Neuronal stem cell (in vitro differentiated cells): Measurements from ENCODE around the gene LPIN2.

Experiments
- DNase-seq: peaks from one replicate; pipeline ENCODE4 v3.0.0-alpha.2; 2013; ENCODE audit warnings: low spot score
- H2AFZ ChIP-seq: one replicate; pipeline ENCODE4 v1.6.1; 2013; ENCODE audit warnings: mild to moderate bottlenecking, low read length, inconsistent platforms
- H2AK5ac ChIP-seq: 2 replicates; pipeline ENCODE4 v1.6.1; 2013; ENCODE audit warnings: low read depth, mild to moderate bottlenecking, inconsistent platforms, low read length, moderate library complexity, mixed read lengths
- H2BK120ac ChIP-seq: 2 replicates; pipeline ENCODE4 v1.6.1; 2013; ENCODE audit warnings: low read depth, mild to moderate bottlenecking, inconsistent platforms, low read length, moderate library complexity, mixed read lengths
- H2BK12ac ChIP-seq: one replicate; pipeline ENCODE4 v1.6.1; 2013; ENCODE audit warnings: low read length, inconsistent platforms
- H2BK15ac ChIP-seq: 2 replicates; pipeline ENCODE4 v1.6.1; 2013; ENCODE audit warnings: mild to moderate bottlenecking, low read length, inconsistent platforms, mixed read lengths
- H2BK5ac ChIP-seq: one replicate; pipeline ENCODE4 v1.6.1; 2013; ENCODE audit warnings: inconsistent platforms, mild to moderate bottlenecking, low read length, moderate library complexity
- H3K14ac ChIP-seq: one replicate; pipeline ENCODE4 v1.6.1; 2013; ENCODE audit warnings: low read length, inconsistent platforms
- H3K18ac ChIP-seq: 2 replicates; pipeline ENCODE4 v1.6.1; 2013; ENCODE audit warnings: low read length, inconsistent platforms
- H3K23ac ChIP-seq: 2 replicates; pipeline ENCODE4 v1.6.1; 2013; ENCODE audit warnings: low read depth, mild to moderate bottlenecking, mixed read lengths, low read length, inconsistent platforms; ENCODE audit not compliant: poor library complexity
- H3K27ac ChIP-seq: replicated peaks from 3 replicates; pipeline ENCODE4 v1.5.1; 2013; ENCODE audit warnings: low read length, inconsistent platforms
- H3K27me3 ChIP-seq, 3 experiments: 2 replicates each; pipeline ENCODE4 v1.6.1; 2013; ENCODE audit warnings: low read length in 3 of 3, mild to moderate bottlenecking in 2 of 3, inconsistent platforms in 1 of 3, low read depth in 1 of 3, mixed read lengths in 1 of 3, moderate library complexity in 1 of 3; ENCODE audit not compliant: control insufficient read depth in 3 of 3, insufficient read depth in 3 of 3
- H3K36me3 ChIP-seq, 2 donors: replicated peaks in 1 of 2; 2 replicates each; pipeline ENCODE4 v1.6.1; 2013; ENCODE audit warnings: low read length in 2 of 2; ENCODE audit not compliant: control insufficient read depth in 2 of 2, insufficient read depth in 2 of 2
- H3K4ac ChIP-seq: 2 replicates; pipeline ENCODE4 v1.6.1; 2013; ENCODE audit warnings: inconsistent platforms, mild to moderate bottlenecking, low read length, moderate library complexity
- H3K4me1 ChIP-seq, 2 donors: 1 replicate in 1 of 2; 2 replicates in 1 of 2; pipeline ENCODE4 v1.6.1; 2013; ENCODE audit warnings: low read length in 2 of 2, low read depth in 1 of 2; ENCODE audit not compliant: control insufficient read depth in 2 of 2, insufficient read depth in 1 of 2
- H3K4me2 ChIP-seq: one replicate; pipeline ENCODE4 v1.6.1; 2013; ENCODE audit warnings: mild to moderate bottlenecking, low read length, inconsistent platforms; ENCODE audit not compliant: insufficient read depth, poor library complexity, severe bottlenecking
- H3K4me3 ChIP-seq, 2 donors: 2 replicates each; pipeline ENCODE4 v1.5.1; 2013; ENCODE audit warnings: low read length in 2 of 2, mild to moderate bottlenecking in 2 of 2, inconsistent platforms in 1 of 2, moderate library complexity in 1 of 2
- H3K79me1 ChIP-seq: one replicate; pipeline ENCODE4 v1.6.1; 2013; ENCODE audit warnings: low read depth, mild to moderate bottlenecking, inconsistent platforms, low read length, moderate library complexity
- H3K9ac ChIP-seq: one replicate; pipeline ENCODE4 v1.6.1; 2013; ENCODE audit warnings: mild to moderate bottlenecking, low read depth, low read length, inconsistent platforms; ENCODE audit not compliant: poor library complexity
- H3K9me3 ChIP-seq, 2 donors: replicated peaks in 1 of 2; 2 replicates each; pipeline versions ENCODE3 to v1.6.1; 2013; ENCODE audit warnings: low read length in 2 of 2, mild to moderate bottlenecking in 2 of 2, inconsistent platforms in 1 of 2, low read depth in 1 of 2, mixed read lengths in 1 of 2, moderate library complexity in 1 of 2; ENCODE audit not compliant: control insufficient read depth in 2 of 2, insufficient read depth in 1 of 2
- H4K8ac ChIP-seq: one replicate; pipeline ENCODE4 v1.6.1; 2013; ENCODE audit warnings: low read depth, mild to moderate bottlenecking, inconsistent platforms, low read length, moderate library complexity
- H4K91ac ChIP-seq: one replicate; pipeline ENCODE4 v1.6.1; 2013; ENCODE audit warnings: low read length, low read depth, mild to moderate bottlenecking, inconsistent platforms; ENCODE audit not compliant: poor library complexity
- WGBS, 2 donors: extraction: QIAGEN DNeasy Blood & Tissue Kit; methylation state at CpG; one replicate each; pipeline ENCODE4 v1.1.7; 2013; ENCODE audit warnings: missing lambda C conversion rate in 2 of 2, mixed read lengths in 1 of 2; ENCODE audit not compliant: insufficient read length in 2 of 2, insufficient replicate concordance in 1 of 2; ENCODE audit errors: extremely low coverage in 2 of 2; 5-methylcytosine and 5-hydroxymethylcytosine counted together

Gene LPIN2

DNA sequence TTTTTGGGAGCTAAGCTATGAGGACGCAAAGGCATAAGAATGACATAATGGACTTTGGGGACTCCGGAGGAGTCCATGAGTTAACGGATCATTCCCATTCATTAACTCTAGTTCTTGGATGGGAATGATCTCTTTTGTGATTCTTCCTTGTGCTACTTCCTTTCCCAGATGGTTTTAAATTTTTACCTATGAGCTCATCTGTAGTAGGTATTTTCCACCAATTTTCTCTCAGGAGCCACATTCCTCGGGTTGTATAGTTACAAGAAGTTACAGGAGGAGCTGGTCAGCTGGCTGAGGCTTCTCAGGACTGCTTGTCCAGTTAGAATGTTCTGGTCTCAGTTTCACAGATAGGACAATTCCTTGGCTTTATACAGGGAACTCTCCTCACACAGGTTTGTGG is 42.9 kb upstream of the LPIN2 start:
- Histone ChIP-seq H3K14ac (no peak overlapping the region), H2BK12ac (no peak overlapping the region), H3K27me3 (no peaks in the 10 kb centered on the region), H3K4me1 (peaks cover 0 to 4% of the 10 kb centered on the region in 2 donors), H2AFZ (no peak overlapping the region), H3K4me2 (no peak overlapping the region), H2BK5ac (no peak overlapping the region), H2BK15ac (no peak overlapping the region), H3K4me3 (no peak overlapping the region), H3K79me1 (no peaks in the 10 kb centered on the region), H4K91ac (no peak overlapping the region), H3K36me3 (peaks cover 0 to 2% of the 10 kb centered on the region in 2 donors), H3K4ac (no peak overlapping the region), H3K23ac (no peak overlapping the region), H4K8ac (no peak overlapping the region), H2BK120ac (no peak overlapping the region), H2AK5ac (no peak overlapping the region), H3K27ac (no peak overlapping the region), H3K18ac (no peak overlapping the region), H3K9ac (no peak overlapping the region), H3K9me3 (peaks cover 0 to 12% of the 10 kb centered on the region in 2 donors)
- WGBS, 2 donors, result no CpG with 5 or more reads among the region's 4 CpGs
- DNase-seq, result no peak

DNA sequence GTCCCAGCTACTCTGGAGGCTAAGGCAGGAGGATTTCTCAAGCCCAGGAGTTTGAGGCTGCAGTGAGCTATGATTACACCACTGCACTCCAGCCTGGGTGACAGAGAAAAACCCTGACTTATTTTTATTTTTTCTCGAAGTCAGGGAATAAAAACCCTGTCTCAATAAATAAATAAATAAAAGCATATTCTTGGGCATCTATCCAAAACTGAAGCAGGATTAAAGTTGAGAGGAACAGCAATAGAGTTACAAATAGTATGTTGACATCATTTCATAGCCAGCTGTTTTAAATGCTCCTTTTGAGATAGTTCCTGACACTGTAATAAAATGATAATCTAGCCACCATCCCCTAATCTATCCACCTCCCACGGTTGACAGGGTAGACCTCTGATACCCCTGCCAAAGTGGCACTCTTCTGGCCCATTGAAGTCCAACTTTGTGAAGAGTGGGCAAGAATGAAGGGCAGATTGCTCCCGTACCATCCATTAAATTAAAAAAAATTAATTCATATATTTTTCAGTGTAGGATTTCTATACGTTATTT is 42.3 kb upstream of the LPIN2 start:
- Histone ChIP-seq H2AFZ (no peak overlapping the region), H3K18ac (no peak overlapping the region), H3K9me3 (peaks cover 0 to 12% of the 10 kb centered on the region in 2 donors), H2AK5ac (no peak overlapping the region), H3K23ac (no peak overlapping the region), H3K4me3 (no peak overlapping the region), H2BK5ac (no peak overlapping the region), H3K79me1 (no peaks in the 10 kb centered on the region), H3K4me2 (no peak overlapping the region), H4K8ac (no peak overlapping the region), H2BK120ac (no peak overlapping the region), H3K36me3 (peaks cover 0 to 2% of the 10 kb centered on the region in 2 donors), H4K91ac (no peak overlapping the region), H3K4me1 (peaks cover 0 to 4% of the 10 kb centered on the region in 2 donors), H3K27ac (no peak overlapping the region), H3K27me3 (no peaks in the 10 kb centered on the region), H3K9ac (no peak overlapping the region), H2BK12ac (no peak overlapping the region), H3K14ac (no peak overlapping the region), H3K4ac (no peak overlapping the region), H2BK15ac (no peak overlapping the region)
- DNase-seq, result no peak
- WGBS, 2 donors, result no CpG with 5 or more reads among the region's 4 CpGs

DNA sequence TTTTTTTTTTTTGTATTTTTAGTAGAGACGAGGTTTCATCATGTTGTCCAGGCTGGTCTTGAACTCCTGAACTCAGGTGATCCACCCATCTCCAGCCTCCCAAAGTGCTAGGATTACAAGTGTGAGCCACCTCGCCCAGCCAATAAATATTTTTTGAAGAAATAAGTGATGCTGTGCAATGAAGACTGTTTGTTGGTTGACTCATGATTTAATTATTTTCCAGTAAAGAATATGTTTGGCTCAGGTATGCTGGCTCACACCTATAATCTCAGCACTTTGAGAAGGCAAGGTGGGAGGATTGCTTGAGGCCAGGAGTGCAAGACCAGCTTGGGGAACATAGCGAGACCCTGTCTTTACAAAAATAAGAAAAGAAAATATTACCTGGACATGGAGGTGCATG is 41.8 kb upstream of the LPIN2 start:
- Histone ChIP-seq H3K9ac (no peak overlapping the region), H3K4ac (no peak overlapping the region), H2AK5ac (no peak overlapping the region), H2BK120ac (no peak overlapping the region), H4K8ac (no peak overlapping the region), H3K9me3 (peaks cover 0 to 12% of the 10 kb centered on the region in 2 donors), H3K36me3 (peaks cover 0 to 2% of the 10 kb centered on the region in 2 donors), H2AFZ (no peak overlapping the region), H4K91ac (no peak overlapping the region), H3K18ac (no peak overlapping the region), H3K4me1 (peaks cover 0 to 3% of the 10 kb centered on the region in 2 donors), H3K23ac (no peak overlapping the region), H3K27ac (no peak overlapping the region), H3K4me3 (no peak overlapping the region), H3K27me3 (no peaks in the 10 kb centered on the region), H2BK5ac (no peak overlapping the region), H2BK15ac (no peak overlapping the region), H3K4me2 (no peak overlapping the region), H3K79me1 (no peaks in the 10 kb centered on the region), H2BK12ac (no peak overlapping the region), H3K14ac (no peak overlapping the region)
- no peak for DNase-seq
- no CpG with 5 or more reads among the region's 3 CpGs for WGBS, 2 donors

DNA sequence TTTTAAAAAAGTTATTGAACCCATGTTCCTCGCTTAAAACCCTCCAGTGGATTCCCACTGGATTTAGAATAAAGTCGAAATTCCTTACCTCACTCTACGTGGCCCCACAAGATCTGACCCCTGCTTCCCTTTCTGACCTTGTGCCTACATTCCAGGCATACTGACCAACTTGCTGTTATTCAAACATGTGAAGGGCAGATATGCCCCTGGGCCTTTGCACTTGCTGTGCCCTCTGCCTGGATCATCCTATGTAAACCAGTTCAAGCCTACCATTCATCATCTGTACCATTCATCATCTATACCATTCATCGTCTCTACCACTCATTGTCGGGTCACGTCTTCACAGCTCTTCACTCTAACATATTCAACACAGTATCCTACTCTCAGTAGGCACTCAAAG is 41.3 kb upstream of the LPIN2 start:
- Histone ChIP-seq H2BK120ac (no peak overlapping the region), H3K9me3 (peaks cover 0 to 12% of the 10 kb centered on the region in 2 donors), H3K18ac (no peak overlapping the region), H2BK5ac (no peak overlapping the region), H3K23ac (no peak overlapping the region), H2AK5ac (no peak overlapping the region), H3K27me3 (no peaks in the 10 kb centered on the region), H3K9ac (no peak overlapping the region), H3K14ac (no peak overlapping the region), H3K4ac (no peak overlapping the region), H3K27ac (no peak overlapping the region), H3K4me1 (no peaks in the 10 kb centered on the region), H2BK15ac (no peak overlapping the region), H4K91ac (no peak overlapping the region), H3K79me1 (no peaks in the 10 kb centered on the region), H3K36me3 (peaks cover 0 to 2% of the 10 kb centered on the region in 2 donors), H4K8ac (no peak overlapping the region), H3K4me3 (no peak overlapping the region), H3K4me2 (no peak overlapping the region), H2AFZ (no peak overlapping the region), H2BK12ac (no peak overlapping the region)
- no peak for DNase-seq
- 100% methylated on average over 3 of the region's 6 CpGs; no CpG with 5 or more reads in 1 of the 2 donors for WGBS, 2 donors
